Sigmoid colon (tissue), 7 donors: ENCODE measurements around the gene PLXDC1. TPM values are rescaled to one million over a fixed set of nuclear protein-coding genes. Genes with fewer than 3 reads are reported as not detected.

Experiments
- DNase-seq: peaks from one replicate; pipeline ENCODE4 v3.0.0-alpha.2; 2019
- H3K27ac ChIP-seq, 4 donors: fragments of 200-600 bp; sonication (generic); one replicate each; pipeline ENCODE4 v1.5.1; 2016 to 2019; ENCODE audit warnings: mild to moderate bottlenecking in 1 of 4
- H3K27me3 ChIP-seq, 3 donors: fragments of 200-600 bp; sonication (generic); one replicate each; pipeline ENCODE4 v1.5.1; 2019; ENCODE audit warnings: mild to moderate bottlenecking in 1 of 3
- H3K36me3 ChIP-seq, 4 donors: fragments of 200-600 bp; sonication (generic); one replicate each; pipeline ENCODE4 v1.5.1; 2016 to 2019
- H3K4me1 ChIP-seq, 4 donors: fragments of 200-600 bp; sonication (generic); one replicate each; pipeline ENCODE4 v1.5.1; 2017 to 2019
- H3K4me3 ChIP-seq, 4 donors: fragments of 200-600 bp; sonication (generic); one replicate each; pipeline ENCODE4 v1.5.1; 2017 to 2019; ENCODE audit warnings: mild to moderate bottlenecking in 2 of 4, moderate library complexity in 1 of 4
- H3K9me3 ChIP-seq, 4 donors: fragments of 200-600 bp in 3 of 4; sonication (generic) in 3 of 4; one replicate each; pipeline versions ENCODE4 v1.5.1 to v1.6.1; 2013 to 2019
- CTCF ChIP-seq, 4 experiments: fragments of 450-650 bp in 3 of 4; fragments of 200-600 bp in 1 of 4; IDR thresholded peaks; one replicate each; pipeline ENCODE4 v1.5.1; 2016 to 2019; ENCODE audit warnings: antibody characterized with exemption in 4 of 4, mild to moderate bottlenecking in 3 of 4, moderate library complexity in 2 of 4
- EP300 ChIP-seq, 4 donors: sonication (generic); formaldehyde crosslinking; IDR thresholded peaks; one replicate each; pipeline ENCODE4 v1.6.1; 2017; ENCODE audit warnings: antibody characterized with exemption in 4 of 4
- POLR2A ChIP-seq, 2 donors: fragments of 450-650 bp; IDR thresholded peaks; one replicate each; pipeline ENCODE4 v1.6.1; 2016; ENCODE audit warnings: antibody characterized with exemption in 2 of 2, mild to moderate bottlenecking in 2 of 2, moderate library complexity in 2 of 2
- POLR2AphosphoS5 ChIP-seq, 4 donors: sonication (generic); formaldehyde crosslinking; IDR thresholded peaks; one replicate each; pipeline ENCODE4 v1.6.1; 2017; ENCODE audit warnings: antibody characterized with exemption in 4 of 4
- WGBS, 2 donors: extraction: QIAGEN DNeasy Blood & Tissue Kit; methylation state at CpG; one replicate each; pipeline ENCODE4 v1.1.7; 2013; 5-methylcytosine and 5-hydroxymethylcytosine counted together
- intact Hi-C: fragments of 100-400 bp; cut with DNase I; formaldehyde crosslinking; loops from one replicate; pipeline ENCODE4 v1.15.1; 2023
- polyA plus RNA-seq, 3 donors: library from polyadenylated mRNA; stranded (reverse); fragments of 200-250 nt; gene quantifications; one replicate each; pipeline ENCODE4 v1.2.3, GENCODE V29; 2013
- total RNA-seq, 4 donors: library from RNA; depleted of rRNA; stranded (reverse); fragments of >200 nt; gene quantifications; one replicate each; pipeline ENCODE4 v1.1.0, GENCODE V29; 2016
- donor health status: healthy with polysubstance abuse.
- donor health status: Bipolar disorder and iron deficiency.
- donor health status: healthy.

Gene PLXDC1
- total and polyA plus RNA-seq, 7 donors, result 1.4 to 13.0 (median 6.2) TPM

GRCh38 chr17:39064374-39064773, 87.1 kb downstream of the PLXDC1 start:
- intact Hi-C loops, result loop anchor here (5.0 kb wide), 1 partner anchor 78 kb away; no protein-coding TSS in a partner anchor
- WGBS, 2 donors, result 76 to 82% methylated on average over 5 of the region's 5 CpGs
- H3K4me3 ChIP-seq, result no peak overlapping the region
- no peaks in the 10 kb centered on the region for H3K36me3 ChIP-seq
- H3K9me3 ChIP-seq, result no peaks in the 10 kb centered on the region
- H3K27ac ChIP-seq, result no peak overlapping the region
- no peaks in the 10 kb centered on the region for H3K4me1 ChIP-seq
- H3K27me3 ChIP-seq, result no peaks in the 10 kb centered on the region
- no peak for TF ChIP-seq POLR2AphosphoS5 (IDR thresholded peaks at IDR 0.05)
- no peak for TF ChIP-seq EP300 (IDR thresholded peaks at IDR 0.05)
- no peak for TF ChIP-seq POLR2A (IDR thresholded peaks at IDR 0.05)
- no peak for TF ChIP-seq CTCF (IDR thresholded peaks at IDR 0.05)
- no peak for DNase-seq

GRCh38 chr17:39063681-39064069, 87.8 kb downstream of the PLXDC1 start:
- intact Hi-C loops, result loop anchor here (5.0 kb wide), 1 partner anchor 79 kb away; no protein-coding TSS in a partner anchor
- H3K9me3 ChIP-seq, result no peaks in the 10 kb centered on the region
- H3K27me3 ChIP-seq, result no peaks in the 10 kb centered on the region
- H3K4me1 ChIP-seq, result no peaks in the 10 kb centered on the region
- TF ChIP-seq POLR2A (IDR thresholded peaks at IDR 0.05) (no peak), POLR2AphosphoS5 (IDR thresholded peaks at IDR 0.05) (no peak), CTCF (IDR thresholded peaks at IDR 0.05) (no peak), EP300 (IDR thresholded peaks at IDR 0.05) (no peak)
- H3K27ac ChIP-seq, result no peak overlapping the region
- DNase-seq, result no peak
- no peaks in the 10 kb centered on the region for H3K36me3 ChIP-seq
- no peak overlapping the region for H3K4me3 ChIP-seq
- WGBS, 2 donors, result 80 to 91% methylated on average over 1 of the region's 1 CpG

- 49 to 72% methylated on average over 8 of the region's 8 CpGs for WGBS, 2 donors
- no peak for DNase-seq
- intact Hi-C loops, result loop anchor here (5.0 kb wide), 1 partner anchor 79 kb away; no protein-coding TSS in a partner anchor
- H3K27ac ChIP-seq, result no peak overlapping the region
- H3K36me3 ChIP-seq, result no peaks in the 10 kb centered on the region
- no peaks in the 10 kb centered on the region for H3K9me3 ChIP-seq
- no peaks in the 10 kb centered on the region for H3K27me3 ChIP-seq
- H3K4me1 ChIP-seq, result no peaks in the 10 kb centered on the region
- H3K4me3 ChIP-seq, result no peak overlapping the region
- no peak for TF ChIP-seq CTCF (IDR thresholded peaks at IDR 0.05)
- no peak for TF ChIP-seq EP300 (IDR thresholded peaks at IDR 0.05)
- TF ChIP-seq POLR2AphosphoS5 (IDR thresholded peaks at IDR 0.05), result no peak
- no peak for TF ChIP-seq POLR2A (IDR thresholded peaks at IDR 0.05)
These were observed 88.4 kb downstream of the PLXDC1 start for GRCh38 chr17:39062846-39063680.

GRCh38 chr17:39058524-39058923, 92.9 kb downstream of the PLXDC1 start:
- H3K27ac ChIP-seq, result no peak overlapping the region
- peaks cover 0 to 10% (median 4%) of the 10 kb centered on the region in 4 donors for H3K4me1 ChIP-seq
- no peaks in the 10 kb centered on the region for H3K36me3 ChIP-seq
- intact Hi-C loops, result no loop called here
- TF ChIP-seq CTCF (IDR thresholded peaks at IDR 0.05) (no peak), POLR2A (IDR thresholded peaks at IDR 0.05) (no peak), POLR2AphosphoS5 (IDR thresholded peaks at IDR 0.05) (no peak), EP300 (IDR thresholded peaks at IDR 0.05) (no peak)
- DNase-seq, result no peak
- H3K9me3 ChIP-seq, result no peaks in the 10 kb centered on the region
- H3K27me3 ChIP-seq, result no peaks in the 10 kb centered on the region
- H3K4me3 ChIP-seq, result no peak overlapping the region
- 70 to 75% methylated on average over 5 of the region's 5 CpGs for WGBS, 2 donors
